Measurements from ENCODE around the gene CPN1.

CPN1 gene

GRCh38 chr10:100000109-100000644 lies 81.5 kb downstream of the CPN1 start:
- no peak for TF ChIP-seq CTCF (IDR thresholded peaks at IDR 0.05; ENCODE audit: poor library complexity, severe bottlenecking)
- Histone ChIP-seq H3K9me3 (ENCODE audit: severe bottlenecking) (no peaks in the 10 kb centered on the region), H3K4me3 (ENCODE audit: severe bottlenecking) (no peak overlapping the region), H3K4me1 (ENCODE audit: insufficient read depth, poor library complexity, severe bottlenecking) (peaks cover 33% of the 10 kb centered on the region), H3K27me3 (ENCODE audit: insufficient read depth, poor library complexity, severe bottlenecking) (no peaks in the 10 kb centered on the region), H3K36me3 (ENCODE audit: low read depth) (peaks cover 34% of the 10 kb centered on the region), H3K27ac (ENCODE audit: poor library complexity, severe bottlenecking) (no peak overlapping the region)
- ATAC-seq (ENCODE audit: low read depth) (no peak), DNase-seq (ENCODE audit: low spot score) (no peak)

GRCh38 chr10:99999319-100000108 lies 82.2 kb downstream of the CPN1 start:
- H3K9me3 ChIP-seq (ENCODE audit: severe bottlenecking) = no peaks in the 10 kb centered on the region
- no peak overlapping the region for H3K4me3 ChIP-seq (ENCODE audit: severe bottlenecking)
- H3K36me3 ChIP-seq (ENCODE audit: low read depth) = peaks cover 39% of the 10 kb centered on the region
- no peak for ATAC-seq (ENCODE audit: low read depth)
- H3K27me3 ChIP-seq (ENCODE audit: insufficient read depth, poor library complexity, severe bottlenecking) = no peaks in the 10 kb centered on the region
- H3K27ac ChIP-seq (ENCODE audit: poor library complexity, severe bottlenecking) = no peak overlapping the region
- no peak for DNase-seq (ENCODE audit: low spot score)
- TF ChIP-seq CTCF (IDR thresholded peaks at IDR 0.05; ENCODE audit: poor library complexity, severe bottlenecking) = no peak
- peaks cover 31% of the 10 kb centered on the region for H3K4me1 ChIP-seq (ENCODE audit: insufficient read depth, poor library complexity, severe bottlenecking)

- H3K9me3 ChIP-seq (ENCODE audit: severe bottlenecking) = no peaks in the 10 kb centered on the region
- H3K4me1 ChIP-seq (ENCODE audit: insufficient read depth, poor library complexity, severe bottlenecking) = peaks cover 33% of the 10 kb centered on the region
- H3K27ac ChIP-seq (ENCODE audit: poor library complexity, severe bottlenecking) = no peak overlapping the region
- DNase-seq (ENCODE audit: low spot score) (no peak), ATAC-seq (ENCODE audit: low read depth) (no peak)
- no peak for TF ChIP-seq CTCF (IDR thresholded peaks at IDR 0.05; ENCODE audit: poor library complexity, severe bottlenecking)
- peaks cover 40% of the 10 kb centered on the region for H3K36me3 ChIP-seq (ENCODE audit: low read depth)
- H3K27me3 ChIP-seq (ENCODE audit: insufficient read depth, poor library complexity, severe bottlenecking) = no peaks in the 10 kb centered on the region
- no peak overlapping the region for H3K4me3 ChIP-seq (ENCODE audit: severe bottlenecking)
These were observed 82.8 kb downstream of the CPN1 start for GRCh38 chr10:99998889-99999288.

- ATAC-seq (ENCODE audit: low read depth) (peak; percentile 28; the same call in 1 of the 3 replicates), DNase-seq (ENCODE audit: low spot score) (no peak)
- Histone ChIP-seq H3K9me3 (ENCODE audit: severe bottlenecking) (no peaks in the 10 kb centered on the region), H3K4me1 (ENCODE audit: insufficient read depth, poor library complexity, severe bottlenecking) (peaks cover 34% of the 10 kb centered on the region), H3K27ac (ENCODE audit: poor library complexity, severe bottlenecking) (peak overlapping the region; percentile 46), H3K4me3 (ENCODE audit: severe bottlenecking) (no peak overlapping the region), H3K36me3 (ENCODE audit: low read depth) (peaks cover 42% of the 10 kb centered on the region), H3K27me3 (ENCODE audit: insufficient read depth, poor library complexity, severe bottlenecking) (no peaks in the 10 kb centered on the region)
- TF ChIP-seq CTCF (IDR thresholded peaks at IDR 0.05; ENCODE audit: poor library complexity, severe bottlenecking) = no peak
These were observed 84.7 kb downstream of the CPN1 start for GRCh38 chr10:99996671-99997648.
